Breast epithelium (tissue), 4 donors: ENCODE measurements around the gene ATP6V1C2. TPM values are rescaled to one million over a fixed set of nuclear protein-coding genes. Genes with fewer than 3 reads are reported as not detected.

Experiments
- DNase-seq, 2 donors: peaks; one replicate each; pipeline ENCODE4 v3.0.0-alpha.2; 2019; ENCODE audit warnings: low spot score in 2 of 2
- H3K27ac ChIP-seq, 2 donors: fragments of 200-600 bp; sonication (generic) in 1 of 2; one replicate each; pipeline ENCODE4 v1.5.1; 2016 to 2019; ENCODE audit warnings: mild to moderate bottlenecking in 1 of 2
- H3K27me3 ChIP-seq, 2 donors: fragments of 200-600 bp; sonication (generic) in 1 of 2; one replicate each; pipeline versions ENCODE4 v1.5.1 to v1.6.0; 2017 to 2019; ENCODE audit warnings: control low read depth in 1 of 2, mild to moderate bottlenecking in 1 of 2
- H3K36me3 ChIP-seq: fragments of 200-600 bp; one replicate; pipeline ENCODE4 v1.5.1; 2019
- H3K4me1 ChIP-seq, 2 donors: fragments of 200-600 bp; sonication (generic); one replicate each; pipeline ENCODE4 v1.5.1; 2016 to 2019; ENCODE audit warnings: control low read depth in 1 of 2
- H3K4me3 ChIP-seq, 3 donors: fragments of 200-600 bp; sonication (generic); 1 replicate in 2 of 3; 2 replicates in 1 of 3; pipeline ENCODE4 v1.5.1; 2016 to 2019; ENCODE audit warnings: mild to moderate bottlenecking in 3 of 3, moderate library complexity in 2 of 3
- H3K9me3 ChIP-seq, 2 donors: fragments of 200-600 bp; sonication (generic) in 1 of 2; one replicate each; pipeline ENCODE4 v1.5.1; 2016 to 2019; ENCODE audit warnings: control low read depth in 1 of 2
- POLR2A ChIP-seq: fragments of 450-650 bp; IDR thresholded peaks from one replicate; pipeline ENCODE4 v1.6.1; 2016; ENCODE audit warnings: antibody characterized with exemption, mild to moderate bottlenecking, moderate library complexity
- POLR2AphosphoS5 ChIP-seq, 3 donors: sonication (generic); formaldehyde crosslinking; IDR thresholded peaks; one replicate each; pipeline ENCODE4 v1.6.1; 2017; ENCODE audit warnings: antibody characterized with exemption in 3 of 3
- intact Hi-C: fragments of 100-400 bp; cut with DNase I; formaldehyde crosslinking; loops from one replicate; pipeline ENCODE4 v1.15.1; 2023; ENCODE audit warnings: low total_unique reads
- total RNA-seq, 3 donors: library from RNA; depleted of rRNA; stranded (reverse); fragments of >200 nt; gene quantifications; one replicate each; pipeline ENCODE4 v1.1.0, GENCODE V29; 2016
- TF ChIP-seq, protein P1 (sequence below), 3 donors: fragments of 450-650 bp; IDR thresholded peaks; one replicate each; pipeline ENCODE4 v1.5.1; 2016 to 2017; ENCODE audit warnings: antibody characterized with exemption in 3 of 3, mild to moderate bottlenecking in 3 of 3, moderate library complexity in 3 of 3

The ATP6V1C2 gene
- total RNA-seq, 3 donors from 2014 or later: 0.16 to 18.7 (median 0.66) TPM

DNA sequence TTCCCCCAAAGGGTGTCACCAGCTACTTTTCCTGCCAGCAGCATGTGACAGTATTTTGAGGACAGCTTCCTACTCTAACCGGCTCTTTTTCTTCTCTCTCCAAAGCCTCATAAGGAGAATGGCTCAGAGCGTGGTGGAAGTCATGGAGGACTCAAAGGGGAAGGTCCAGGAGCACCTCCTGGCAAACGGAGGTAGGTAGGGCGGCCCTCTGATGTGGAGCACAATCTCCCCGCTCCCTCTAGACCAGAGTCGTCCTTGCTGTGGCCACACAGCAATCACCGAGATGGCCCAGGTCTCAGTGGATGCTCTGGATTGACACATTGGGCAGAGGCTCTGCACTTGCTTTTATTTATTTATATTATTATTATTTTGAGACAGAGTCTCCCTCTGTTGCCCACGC, 32.4 kb downstream of the ATP6V1C2 start:
- Histone ChIP-seq H3K27me3 (no peaks in the 10 kb centered on the region), H3K36me3 (no peaks in the 10 kb centered on the region), H3K4me3 (no peak overlapping the region), H3K27ac (no peak overlapping the region), H3K4me1 (no peaks in the 10 kb centered on the region), H3K9me3 (no peaks in the 10 kb centered on the region)
- intact Hi-C loops: no loop called here
- DNase-seq: no peak
- TF ChIP-seq, protein P1, sequence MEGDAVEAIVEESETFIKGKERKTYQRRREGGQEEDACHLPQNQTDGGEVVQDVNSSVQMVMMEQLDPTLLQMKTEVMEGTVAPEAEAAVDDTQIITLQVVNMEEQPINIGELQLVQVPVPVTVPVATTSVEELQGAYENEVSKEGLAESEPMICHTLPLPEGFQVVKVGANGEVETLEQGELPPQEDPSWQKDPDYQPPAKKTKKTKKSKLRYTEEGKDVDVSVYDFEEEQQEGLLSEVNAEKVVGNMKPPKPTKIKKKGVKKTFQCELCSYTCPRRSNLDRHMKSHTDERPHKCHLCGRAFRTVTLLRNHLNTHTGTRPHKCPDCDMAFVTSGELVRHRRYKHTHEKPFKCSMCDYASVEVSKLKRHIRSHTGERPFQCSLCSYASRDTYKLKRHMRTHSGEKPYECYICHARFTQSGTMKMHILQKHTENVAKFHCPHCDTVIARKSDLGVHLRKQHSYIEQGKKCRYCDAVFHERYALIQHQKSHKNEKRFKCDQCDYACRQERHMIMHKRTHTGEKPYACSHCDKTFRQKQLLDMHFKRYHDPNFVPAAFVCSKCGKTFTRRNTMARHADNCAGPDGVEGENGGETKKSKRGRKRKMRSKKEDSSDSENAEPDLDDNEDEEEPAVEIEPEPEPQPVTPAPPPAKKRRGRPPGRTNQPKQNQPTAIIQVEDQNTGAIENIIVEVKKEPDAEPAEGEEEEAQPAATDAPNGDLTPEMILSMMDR (IDR thresholded peaks at IDR 0.05): no peak
- TF ChIP-seq POLR2A (no peak), POLR2AphosphoS5 (IDR thresholded peaks at IDR 0.05) (no peak)

DNA sequence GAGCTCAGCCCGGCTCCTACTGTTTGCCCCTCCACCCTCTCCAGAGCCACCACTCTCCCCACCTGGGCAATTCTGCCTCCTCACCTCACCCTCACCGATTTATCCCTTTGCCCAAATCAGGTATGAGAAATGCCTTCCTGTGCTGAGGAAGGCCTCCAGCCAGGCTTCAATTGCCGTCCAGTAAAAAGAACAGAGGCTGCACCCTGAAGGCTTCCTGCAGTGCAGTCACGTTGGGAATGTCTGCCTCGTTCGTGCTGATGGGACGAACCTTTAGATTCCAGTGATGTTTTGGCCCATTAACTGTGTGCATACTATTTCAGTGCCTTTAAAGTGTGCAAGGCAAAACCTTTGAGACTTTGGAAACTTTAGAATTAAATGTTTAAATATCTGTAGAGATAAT, 34.2 kb downstream of the ATP6V1C2 start:
- no peaks in the 10 kb centered on the region for H3K9me3 ChIP-seq
- no peaks in the 10 kb centered on the region for H3K4me1 ChIP-seq
- no peak overlapping the region for H3K27ac ChIP-seq
- H3K36me3 ChIP-seq: no peaks in the 10 kb centered on the region
- H3K4me3 ChIP-seq: no peak overlapping the region
- TF ChIP-seq POLR2A: no peak
- TF ChIP-seq POLR2AphosphoS5 (IDR thresholded peaks at IDR 0.05): no peak
- intact Hi-C loops: no loop called here
- H3K27me3 ChIP-seq: no peaks in the 10 kb centered on the region
- no peak for DNase-seq

DNA sequence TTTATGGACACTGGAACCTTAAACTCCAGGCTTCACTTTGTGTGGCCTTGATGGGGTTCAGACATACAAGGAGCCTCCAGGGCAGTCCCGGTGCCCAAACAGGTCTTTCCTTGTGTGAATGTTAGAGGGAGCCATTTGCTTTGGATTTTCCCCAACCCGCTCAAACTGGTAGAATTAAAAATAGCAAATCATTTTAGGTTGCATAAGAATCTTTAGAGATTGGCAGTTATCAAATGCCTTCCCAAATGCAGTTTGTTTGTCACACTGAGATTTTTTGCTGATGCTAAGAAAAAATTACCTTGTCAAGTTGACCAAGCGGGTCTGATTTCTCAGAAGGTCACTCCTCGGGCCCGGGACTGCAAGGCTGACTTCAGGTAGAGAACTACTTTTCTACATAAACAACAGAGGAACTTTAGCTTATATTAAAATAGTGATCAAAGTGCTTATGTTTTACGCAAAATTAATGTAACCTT, 36.4 kb downstream of the ATP6V1C2 start:
- intact Hi-C loops: no loop called here
- H3K9me3 ChIP-seq: no peaks in the 10 kb centered on the region
- no peak overlapping the region for H3K27ac ChIP-seq
- H3K4me1 ChIP-seq: no peaks in the 10 kb centered on the region
- H3K27me3 ChIP-seq: no peaks in the 10 kb centered on the region
- H3K36me3 ChIP-seq: no peaks in the 10 kb centered on the region
- H3K4me3 ChIP-seq: no peak overlapping the region
- TF ChIP-seq, protein P1 (IDR thresholded peaks at IDR 0.05): no peak
- TF ChIP-seq POLR2AphosphoS5 (IDR thresholded peaks at IDR 0.05): no peak
- TF ChIP-seq POLR2A: no peak
- no peak for DNase-seq

DNA sequence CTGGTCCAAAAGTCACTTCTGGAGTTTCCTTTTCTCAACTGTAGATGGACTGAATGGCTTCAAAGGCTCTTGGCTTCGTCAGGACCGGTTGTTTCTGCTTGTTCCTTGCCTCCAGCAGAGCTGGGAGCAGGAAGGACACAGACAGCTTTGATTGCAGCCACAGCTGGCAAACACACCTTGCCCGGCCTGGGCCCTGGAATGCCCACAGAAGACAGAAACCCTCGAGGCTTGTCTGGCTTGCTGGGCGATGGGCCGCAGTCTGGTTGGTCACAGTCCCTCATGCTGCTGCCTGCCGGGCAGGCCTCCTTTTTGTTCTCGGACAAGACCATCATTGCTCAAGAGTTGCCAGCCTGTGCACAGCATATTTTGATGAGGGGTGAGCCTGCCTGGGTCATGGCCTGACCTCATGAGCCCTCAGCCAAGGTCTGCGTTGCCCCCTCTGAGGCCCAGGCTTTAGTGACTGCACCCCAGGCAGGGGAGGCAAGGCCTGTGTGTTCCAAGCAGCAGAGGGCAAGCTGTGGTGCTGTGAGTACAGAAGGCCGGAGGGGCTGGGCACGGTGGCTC, 37.8 kb downstream of the ATP6V1C2 start:
- TF ChIP-seq POLR2A: no peak
- peak in 1 of 2 donors; percentile 53 for DNase-seq
- intact Hi-C loops: no loop called here
- no peaks in the 10 kb centered on the region for H3K27me3 ChIP-seq
- no peaks in the 10 kb centered on the region for H3K36me3 ChIP-seq
- no peak overlapping the region for H3K4me3 ChIP-seq
- no peaks in the 10 kb centered on the region for H3K9me3 ChIP-seq
- H3K4me1 ChIP-seq: no peaks in the 10 kb centered on the region
- H3K27ac ChIP-seq: peak overlapping the region; percentile 25 to 36

DNA sequence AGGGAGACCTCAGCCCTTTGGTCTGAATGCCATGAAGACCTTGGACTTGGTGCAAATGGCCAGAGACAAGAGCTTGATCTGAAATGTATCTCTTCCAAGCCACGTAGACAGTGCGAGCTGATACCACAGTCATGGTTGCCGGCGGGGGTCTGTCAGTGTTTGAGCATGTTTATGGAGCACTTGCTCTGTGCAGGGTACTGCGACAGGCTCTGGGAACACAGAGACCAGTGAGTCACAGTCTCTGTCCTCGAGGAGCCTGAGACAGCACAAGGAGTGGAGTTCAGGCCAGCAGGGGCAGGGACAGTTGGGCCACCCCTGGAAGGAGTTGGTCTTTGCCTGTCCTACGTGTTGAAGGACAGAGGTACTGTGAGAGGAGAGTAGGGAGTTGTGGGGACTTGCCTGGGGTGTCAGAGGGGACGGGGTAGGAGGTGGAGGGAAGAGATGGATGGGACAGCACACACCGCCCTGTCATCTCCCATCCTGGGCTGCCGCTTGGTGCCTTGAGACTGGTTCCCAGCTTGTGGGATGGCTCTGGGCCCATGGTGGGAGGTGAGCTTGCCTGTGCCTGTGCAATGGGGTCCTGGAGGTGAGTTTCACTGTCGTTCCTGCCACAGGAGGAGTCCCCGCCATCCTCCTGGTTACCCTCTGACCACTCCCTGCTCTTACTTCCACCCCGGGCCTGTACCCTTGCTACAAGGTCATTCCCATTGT, 39.5 kb downstream of the ATP6V1C2 start:
- Histone ChIP-seq H3K9me3 (no peaks in the 10 kb centered on the region), H3K4me3 (no peak overlapping the region), H3K4me1 (no peaks in the 10 kb centered on the region), H3K27me3 (no peaks in the 10 kb centered on the region), H3K27ac (no peak overlapping the region), H3K36me3 (no peaks in the 10 kb centered on the region)
- no peak for DNase-seq
- intact Hi-C loops: no loop called here
- TF ChIP-seq, protein P1 (IDR thresholded peaks at IDR 0.05): no peak
- TF ChIP-seq POLR2A (no peak), POLR2AphosphoS5 (IDR thresholded peaks at IDR 0.05) (no peak)

DNA sequence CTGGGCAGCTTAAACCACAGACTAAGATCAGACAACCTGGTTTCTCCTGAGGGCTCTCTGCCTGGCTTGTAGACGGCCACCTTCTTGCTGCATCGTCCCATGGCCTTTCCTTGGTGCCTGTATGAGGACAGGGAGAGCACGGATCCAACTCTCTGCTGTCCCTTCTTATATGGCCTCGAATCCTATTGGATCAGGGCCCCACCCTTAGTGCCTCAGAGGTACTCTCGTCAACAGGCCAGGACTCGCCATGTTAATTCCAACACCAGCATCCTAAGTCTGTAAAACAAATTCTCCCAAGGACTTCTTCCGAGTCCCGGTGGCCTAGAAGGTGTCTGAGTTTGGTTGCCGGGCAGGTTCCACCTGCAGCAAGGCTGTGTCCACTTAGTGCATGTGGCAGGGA, 40.2 kb downstream of the ATP6V1C2 start:
- intact Hi-C loops: no loop called here
- H3K9me3 ChIP-seq: no peaks in the 10 kb centered on the region
- no peaks in the 10 kb centered on the region for H3K27me3 ChIP-seq
- H3K27ac ChIP-seq: no peak overlapping the region
- H3K4me1 ChIP-seq: no peaks in the 10 kb centered on the region
- TF ChIP-seq POLR2AphosphoS5 (IDR thresholded peaks at IDR 0.05) (no peak), POLR2A (no peak)
- TF ChIP-seq, protein P1 (IDR thresholded peaks at IDR 0.05): no peak
- no peak overlapping the region for H3K4me3 ChIP-seq
- no peak for DNase-seq
- no peaks in the 10 kb centered on the region for H3K36me3 ChIP-seq
